ENCODE measurements around the gene SAPCD2. TPM values are rescaled to one million over a fixed set of nuclear protein-coding genes. Genes with fewer than 3 reads are reported as not detected.

Gene SAPCD2
- total and polyA plus RNA-seq, 2 experiments from 2014 or later, result 13.4 to 60.3 TPM

DNA sequence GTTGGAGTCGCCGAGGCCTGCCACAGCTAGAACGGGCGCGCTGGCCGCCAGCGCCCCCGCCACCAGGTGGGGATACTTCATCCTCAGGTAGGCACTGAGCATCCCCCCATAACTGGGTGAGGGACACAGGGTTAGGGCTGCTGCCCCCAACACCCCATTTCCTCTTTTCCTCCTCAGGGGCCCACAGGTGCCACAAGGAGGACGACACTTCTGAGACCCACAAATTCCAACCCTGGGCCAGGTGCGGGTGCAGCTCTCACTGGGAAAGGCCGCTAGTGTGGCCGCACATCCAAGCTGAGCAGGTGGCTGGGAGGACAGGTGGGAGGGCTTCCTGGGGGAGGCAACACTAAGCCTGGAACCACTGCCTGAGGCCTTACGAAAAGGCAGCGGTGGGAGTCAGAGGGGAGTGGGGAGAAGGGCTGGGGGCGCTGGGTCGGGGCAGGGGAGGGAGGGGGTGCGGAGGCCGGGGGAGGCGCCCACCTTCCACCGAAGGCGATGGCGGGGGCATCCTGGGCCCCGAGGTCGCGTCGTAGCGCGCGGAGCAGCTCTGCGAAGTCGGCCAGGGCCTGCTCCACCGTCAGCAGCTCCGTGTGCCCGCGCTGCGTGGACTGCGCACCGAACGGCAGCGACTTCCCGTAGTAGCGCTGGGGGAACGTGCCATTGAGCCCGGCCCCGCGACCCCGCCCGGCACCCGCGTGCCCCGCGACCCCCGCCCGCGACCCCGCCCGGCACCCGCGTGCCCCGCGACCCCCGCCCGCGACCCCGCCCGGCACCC lies 43.2 kb upstream of the SAPCD2 start (continued):
- TF ChIP-seq, protein P1, sequence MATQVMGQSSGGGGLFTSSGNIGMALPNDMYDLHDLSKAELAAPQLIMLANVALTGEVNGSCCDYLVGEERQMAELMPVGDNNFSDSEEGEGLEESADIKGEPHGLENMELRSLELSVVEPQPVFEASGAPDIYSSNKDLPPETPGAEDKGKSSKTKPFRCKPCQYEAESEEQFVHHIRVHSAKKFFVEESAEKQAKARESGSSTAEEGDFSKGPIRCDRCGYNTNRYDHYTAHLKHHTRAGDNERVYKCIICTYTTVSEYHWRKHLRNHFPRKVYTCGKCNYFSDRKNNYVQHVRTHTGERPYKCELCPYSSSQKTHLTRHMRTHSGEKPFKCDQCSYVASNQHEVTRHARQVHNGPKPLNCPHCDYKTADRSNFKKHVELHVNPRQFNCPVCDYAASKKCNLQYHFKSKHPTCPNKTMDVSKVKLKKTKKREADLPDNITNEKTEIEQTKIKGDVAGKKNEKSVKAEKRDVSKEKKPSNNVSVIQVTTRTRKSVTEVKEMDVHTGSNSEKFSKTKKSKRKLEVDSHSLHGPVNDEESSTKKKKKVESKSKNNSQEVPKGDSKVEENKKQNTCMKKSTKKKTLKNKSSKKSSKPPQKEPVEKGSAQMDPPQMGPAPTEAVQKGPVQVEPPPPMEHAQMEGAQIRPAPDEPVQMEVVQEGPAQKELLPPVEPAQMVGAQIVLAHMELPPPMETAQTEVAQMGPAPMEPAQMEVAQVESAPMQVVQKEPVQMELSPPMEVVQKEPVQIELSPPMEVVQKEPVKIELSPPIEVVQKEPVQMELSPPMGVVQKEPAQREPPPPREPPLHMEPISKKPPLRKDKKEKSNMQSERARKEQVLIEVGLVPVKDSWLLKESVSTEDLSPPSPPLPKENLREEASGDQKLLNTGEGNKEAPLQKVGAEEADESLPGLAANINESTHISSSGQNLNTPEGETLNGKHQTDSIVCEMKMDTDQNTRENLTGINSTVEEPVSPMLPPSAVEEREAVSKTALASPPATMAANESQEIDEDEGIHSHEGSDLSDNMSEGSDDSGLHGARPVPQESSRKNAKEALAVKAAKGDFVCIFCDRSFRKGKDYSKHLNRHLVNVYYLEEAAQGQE (IDR thresholded peaks at IDR 0.05; ENCODE audit: unreplicated experiment), result no peak
- TF ChIP-seq ZNF331 (CRISPR knock-in tag; IDR thresholded peaks at IDR 0.05; ENCODE audit: low read depth) (no peak), POLR2AphosphoS5 (IDR thresholded peaks at IDR 0.05; ENCODE audit: low read depth) (no peak), CREB1 (CRISPR knock-in tag; IDR thresholded peaks at IDR 0.05; ENCODE audit: low read depth) (no peak)

DNA sequence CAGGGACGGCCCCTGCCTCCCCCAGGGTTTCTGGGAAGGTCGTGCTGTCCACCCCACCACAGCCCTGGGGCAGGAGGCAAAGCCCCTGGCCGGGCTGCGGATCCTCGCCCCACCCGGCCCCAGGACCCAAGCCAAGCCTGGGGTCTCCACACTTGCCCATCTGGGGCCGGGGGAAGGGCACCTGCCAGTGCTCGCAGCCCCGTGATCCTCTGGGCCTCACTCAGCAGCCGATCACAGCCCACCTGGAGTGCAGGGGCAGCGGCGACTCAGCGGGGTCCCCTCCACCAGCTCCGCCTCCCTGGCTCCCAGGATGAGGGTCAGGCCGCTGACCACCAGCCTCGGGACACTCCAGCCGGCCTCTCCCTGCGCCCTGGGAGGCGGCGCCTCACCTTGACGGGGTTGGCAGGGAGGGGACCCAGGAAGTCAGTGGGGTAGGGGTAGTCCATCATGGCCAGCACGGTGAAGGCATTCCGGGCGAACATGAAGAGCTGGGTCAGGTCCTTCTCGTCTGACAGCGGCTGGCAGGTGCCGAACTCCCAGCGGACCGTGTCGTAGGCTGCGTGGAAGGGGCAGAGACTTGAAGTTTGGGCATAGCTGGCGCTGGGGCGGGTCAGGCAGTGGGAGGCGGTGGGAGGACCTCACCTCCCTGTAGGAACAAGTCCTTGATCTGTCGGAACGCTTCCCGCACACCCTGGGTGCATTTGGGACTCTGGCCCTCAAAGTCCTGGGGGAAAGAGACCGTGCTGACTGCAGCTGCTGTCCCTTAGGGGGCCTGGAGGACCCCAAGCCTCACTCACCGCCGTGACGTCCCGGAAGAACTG lies 42.4 kb upstream of the SAPCD2 start:
- Mint-ChIP-seq H3K36me3 (ENCODE audit: low read depth) (0 out of 3 replicates have a peak, but pooled peaks cover 3% of the 10 kb centered on the region), H3K9me3 (peaks cover 2% of the 10 kb centered on the region; the same call in 1 of the 3 replicates), H3K27ac (no peak overlapping the region), H3K27me3 (ENCODE audit: insufficient read depth, low read depth, poor library complexity) (peaks cover 23% of the 10 kb centered on the region), H3K4me3 (no peak overlapping the region), H3K4me1 (no peaks in the 10 kb centered on the region)
- peaks cover 44% of the 10 kb centered on the region for H3K27me3 ChIP-seq (ENCODE audit: insufficient read depth)
- H3K4me2 ChIP-seq, result no peak overlapping the region
- no peaks in the 10 kb centered on the region for H3K9me2 ChIP-seq (ENCODE audit: insufficient read depth)
- no peaks in the 10 kb centered on the region for H3K79me2 ChIP-seq (replicated peaks; ENCODE audit: insufficient read depth)
- H4K20me1 ChIP-seq (replicated peaks; ENCODE audit: insufficient read depth), result no peaks in the 10 kb centered on the region
- DNase-seq (ENCODE audit: low spot score), result no peak
- no peaks in the 10 kb centered on the region for H3F3A ChIP-seq (replicated peaks; ENCODE audit: low read depth)
- no peak overlapping the region for H3K4me3 ChIP-seq
- H2AFZ ChIP-seq, result no peak overlapping the region
- no peak for ATAC-seq
- H3K36me3 ChIP-seq (ENCODE audit: insufficient read depth), result no peaks in the 10 kb centered on the region
- no peaks in the 10 kb centered on the region; the same call in 1 of the 2 replicates for H3K4me1 ChIP-seq (ENCODE audit: insufficient read depth)
- H3K27ac ChIP-seq (ENCODE audit: low read depth), result no peak overlapping the region
- TF ChIP-seq NANOG (IDR thresholded peaks at IDR 0.05; ENCODE audit: borderline replicate concordance) (no peak), JUNB (IDR thresholded peaks at IDR 0.05; ENCODE audit: unreplicated experiment) (no peak), CREB1 (CRISPR knock-in tag; IDR thresholded peaks at IDR 0.05; ENCODE audit: low read depth) (no peak), EZH2 (IDR thresholded peaks at IDR 0.05; ENCODE audit: low read depth, unreplicated experiment) (no peak)
- TF ChIP-seq, protein P2, sequence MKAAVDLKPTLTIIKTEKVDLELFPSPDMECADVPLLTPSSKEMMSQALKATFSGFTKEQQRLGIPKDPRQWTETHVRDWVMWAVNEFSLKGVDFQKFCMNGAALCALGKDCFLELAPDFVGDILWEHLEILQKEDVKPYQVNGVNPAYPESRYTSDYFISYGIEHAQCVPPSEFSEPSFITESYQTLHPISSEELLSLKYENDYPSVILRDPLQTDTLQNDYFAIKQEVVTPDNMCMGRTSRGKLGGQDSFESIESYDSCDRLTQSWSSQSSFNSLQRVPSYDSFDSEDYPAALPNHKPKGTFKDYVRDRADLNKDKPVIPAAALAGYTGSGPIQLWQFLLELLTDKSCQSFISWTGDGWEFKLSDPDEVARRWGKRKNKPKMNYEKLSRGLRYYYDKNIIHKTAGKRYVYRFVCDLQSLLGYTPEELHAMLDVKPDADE (IDR thresholded peaks at IDR 0.05), result no peak
- TF ChIP-seq, protein P3, sequence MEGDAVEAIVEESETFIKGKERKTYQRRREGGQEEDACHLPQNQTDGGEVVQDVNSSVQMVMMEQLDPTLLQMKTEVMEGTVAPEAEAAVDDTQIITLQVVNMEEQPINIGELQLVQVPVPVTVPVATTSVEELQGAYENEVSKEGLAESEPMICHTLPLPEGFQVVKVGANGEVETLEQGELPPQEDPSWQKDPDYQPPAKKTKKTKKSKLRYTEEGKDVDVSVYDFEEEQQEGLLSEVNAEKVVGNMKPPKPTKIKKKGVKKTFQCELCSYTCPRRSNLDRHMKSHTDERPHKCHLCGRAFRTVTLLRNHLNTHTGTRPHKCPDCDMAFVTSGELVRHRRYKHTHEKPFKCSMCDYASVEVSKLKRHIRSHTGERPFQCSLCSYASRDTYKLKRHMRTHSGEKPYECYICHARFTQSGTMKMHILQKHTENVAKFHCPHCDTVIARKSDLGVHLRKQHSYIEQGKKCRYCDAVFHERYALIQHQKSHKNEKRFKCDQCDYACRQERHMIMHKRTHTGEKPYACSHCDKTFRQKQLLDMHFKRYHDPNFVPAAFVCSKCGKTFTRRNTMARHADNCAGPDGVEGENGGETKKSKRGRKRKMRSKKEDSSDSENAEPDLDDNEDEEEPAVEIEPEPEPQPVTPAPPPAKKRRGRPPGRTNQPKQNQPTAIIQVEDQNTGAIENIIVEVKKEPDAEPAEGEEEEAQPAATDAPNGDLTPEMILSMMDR (conservative IDR thresholded peaks at IDR 0.05; ENCODE audit: low read depth in 2 of 2), result no peak
- TF ChIP-seq, protein P1 (IDR thresholded peaks at IDR 0.05; ENCODE audit: unreplicated experiment), result no peak
